Measurements from ENCODE around the gene SLC16A12.
"Not testable (repeated sequence)": the region's sequence is repeated elsewhere in the genome, so short reads cannot be mapped to it uniquely, and the experiment has no call there.

The SLC16A12 gene

DNA sequence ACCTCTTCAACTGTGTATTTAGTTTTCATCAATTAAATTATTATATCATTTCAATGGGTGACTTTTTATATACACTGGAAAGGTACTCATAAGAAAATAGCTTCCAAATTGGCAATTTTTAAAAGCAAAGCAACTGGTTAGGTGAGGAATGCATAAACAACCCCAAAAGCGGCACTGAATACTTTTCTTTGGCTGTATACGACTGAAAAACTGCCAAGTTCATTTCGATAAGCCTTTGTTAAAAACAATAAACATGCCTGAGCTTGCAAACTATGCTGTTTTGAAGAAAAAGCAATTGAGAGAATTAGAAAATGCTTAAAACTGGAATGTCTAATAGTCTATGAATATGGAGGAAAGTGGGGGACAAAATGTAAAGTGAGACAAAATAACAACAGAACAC, 2.9 kb downstream of the SLC16A12 start:
- Histone ChIP-seq H3K36me3 (ENCODE audit: control insufficient read depth in 1 of 2, insufficient read depth in 2 of 2, low read depth in 1 of 2, low read length in 2 of 2) (no peaks in the 10 kb centered on the region), H3K23ac (ENCODE audit: low read length in 2 of 2) (no peak overlapping the region), H2BK15ac (ENCODE audit: low read depth, poor library complexity, severe bottlenecking) (no peak overlapping the region), H3K27ac (ENCODE audit: low read length, poor library complexity, severe bottlenecking) (no peak overlapping the region), H3K4me1 (ENCODE audit: control insufficient read depth, insufficient read depth, low read depth, low read length) (peaks cover 12% of the 10 kb centered on the region), H3K9ac (ENCODE audit: low read length) (no peak overlapping the region), H3K18ac (ENCODE audit: low read depth in 1 of 2, low read length in 2 of 2) (no peak overlapping the region), H2BK5ac (ENCODE audit: low read depth, low read length, poor library complexity, severe bottlenecking) (no peak overlapping the region), H3K9me3 (ENCODE audit: control insufficient read depth, low read length) (no peaks in the 10 kb centered on the region), H3K14ac (ENCODE audit: low read length in 2 of 2) (no peak overlapping the region), H3K27me3 (ENCODE audit: control insufficient read depth in 1 of 2, insufficient read depth in 1 of 2, low read length in 2 of 2) (peaks cover 16 to 46% of the 10 kb centered on the region in 2 experiments), H4K91ac (ENCODE audit: low read length) (no peak overlapping the region), H2BK12ac (ENCODE audit: low read length in 2 of 2) (no peak overlapping the region), H3K79me1 (replicated peaks; ENCODE audit: low read length, poor library complexity, severe bottlenecking) (no peaks in the 10 kb centered on the region), H3K4ac (ENCODE audit: low read depth in 1 of 2, low read length in 2 of 2) (no peak overlapping the region), H3K4me2 (ENCODE audit: low read length, poor library complexity, severe bottlenecking) (no peak overlapping the region), H2BK120ac (ENCODE audit: low read depth, low read length) (no peak overlapping the region), H2AFZ (ENCODE audit: low read depth, low read length) (no peak overlapping the region), H3K4me3 (ENCODE audit: insufficient read depth in 1 of 2, low read depth in 1 of 2, low read length in 2 of 2) (no peak overlapping the region), H4K8ac (ENCODE audit: low read length) (no peak overlapping the region), H2AK5ac (ENCODE audit: low read length, severe bottlenecking) (no peak overlapping the region)
- WGBS = 95% methylated on average over 3 of the region's 3 CpGs
- no peak for DNase-seq

DNA sequence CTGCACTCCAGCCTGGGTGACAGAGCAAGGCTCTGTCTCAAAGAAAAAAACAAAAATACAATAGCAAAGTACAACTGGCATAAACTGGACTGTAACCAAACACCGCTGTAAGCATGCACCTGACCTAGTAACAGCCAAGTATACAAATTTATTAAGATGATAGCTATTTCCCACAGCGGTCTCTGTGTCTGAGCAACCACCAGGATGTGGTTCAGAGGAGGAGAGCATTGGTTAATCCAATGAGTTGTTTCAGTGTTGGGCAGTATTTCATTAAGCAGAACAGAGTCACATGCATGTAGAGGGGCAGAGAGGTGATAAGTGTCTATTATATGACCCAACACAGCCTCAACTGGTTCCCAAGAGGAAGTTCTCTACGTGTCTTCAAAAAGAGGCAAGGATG, 4.0 kb downstream of the SLC16A12 start:
- Histone ChIP-seq H3K4me1 (ENCODE audit: control insufficient read depth, insufficient read depth, low read depth, low read length) (peaks cover 12% of the 10 kb centered on the region), H2BK12ac (ENCODE audit: low read length in 2 of 2) (no peak overlapping the region), H3K9ac (ENCODE audit: low read length) (no peak overlapping the region), H2AK5ac (ENCODE audit: low read length, severe bottlenecking) (no peak overlapping the region), H3K36me3 (ENCODE audit: control insufficient read depth in 1 of 2, insufficient read depth in 2 of 2, low read depth in 1 of 2, low read length in 2 of 2) (no peaks in the 10 kb centered on the region), H2BK120ac (ENCODE audit: low read depth, low read length) (no peak overlapping the region), H3K9me3 (ENCODE audit: control insufficient read depth, low read length) (no peaks in the 10 kb centered on the region), H4K91ac (ENCODE audit: low read length) (no peak overlapping the region), H3K27me3 (ENCODE audit: control insufficient read depth in 1 of 2, insufficient read depth in 1 of 2, low read length in 2 of 2) (peaks cover 16 to 35% of the 10 kb centered on the region in 2 experiments), H3K79me1 (replicated peaks; ENCODE audit: low read length, poor library complexity, severe bottlenecking) (no peaks in the 10 kb centered on the region), H3K4me2 (ENCODE audit: low read length, poor library complexity, severe bottlenecking) (no peak overlapping the region), H3K23ac (ENCODE audit: low read length in 2 of 2) (no peak overlapping the region), H3K4me3 (ENCODE audit: insufficient read depth in 1 of 2, low read depth in 1 of 2, low read length in 2 of 2) (no peak overlapping the region), H2BK5ac (ENCODE audit: low read depth, low read length, poor library complexity, severe bottlenecking) (no peak overlapping the region), H3K14ac (ENCODE audit: low read length in 2 of 2) (no peak overlapping the region), H3K27ac (ENCODE audit: low read length, poor library complexity, severe bottlenecking) (no peak overlapping the region), H3K4ac (ENCODE audit: low read depth in 1 of 2, low read length in 2 of 2) (no peak overlapping the region), H3K18ac (ENCODE audit: low read depth in 1 of 2, low read length in 2 of 2) (no peak overlapping the region), H2BK15ac (ENCODE audit: low read depth, poor library complexity, severe bottlenecking) (no peak overlapping the region), H2AFZ (ENCODE audit: low read depth, low read length) (no peak overlapping the region), H4K8ac (ENCODE audit: low read length) (no peak overlapping the region)
- DNase-seq = no peak
- 95% methylated on average over 3 of the region's 3 CpGs for WGBS

DNA sequence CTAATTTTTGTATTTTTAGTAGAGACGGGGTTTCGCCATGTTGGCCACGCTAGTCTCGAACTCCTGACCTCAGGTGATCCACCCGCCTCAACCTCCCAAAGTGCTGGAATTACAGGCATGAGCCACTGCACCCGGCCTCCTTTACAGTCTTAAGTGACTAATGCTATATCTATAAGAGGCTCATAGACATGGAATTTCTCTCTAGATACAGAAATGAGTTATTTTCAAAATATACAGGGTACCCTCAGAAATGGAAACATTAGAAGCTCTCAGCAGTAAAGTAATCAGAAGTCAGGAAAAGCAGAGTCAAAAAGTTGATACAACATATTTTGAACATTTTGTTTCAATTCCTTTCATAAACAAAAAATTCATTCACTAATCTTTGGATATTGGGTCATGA, 5.7 kb downstream of the SLC16A12 start:
- H3K4ac ChIP-seq (ENCODE audit: low read depth in 1 of 2, low read length in 2 of 2); H3K9me3 ChIP-seq (ENCODE audit: control insufficient read depth, low read length); H3K36me3 ChIP-seq (ENCODE audit: control insufficient read depth in 1 of 2, insufficient read depth in 2 of 2, low read depth in 1 of 2, low read length in 2 of 2); H2AK5ac ChIP-seq (ENCODE audit: low read length, severe bottlenecking); H4K91ac ChIP-seq (ENCODE audit: low read length); H3K18ac ChIP-seq (ENCODE audit: low read depth in 1 of 2, low read length in 2 of 2); H3K4me2 ChIP-seq (ENCODE audit: low read length, poor library complexity, severe bottlenecking); H3K4me1 ChIP-seq (ENCODE audit: control insufficient read depth, insufficient read depth, low read depth, low read length); H3K27ac ChIP-seq (ENCODE audit: low read length, poor library complexity, severe bottlenecking); DNase-seq; H2BK12ac ChIP-seq (ENCODE audit: low read length in 2 of 2); H2BK5ac ChIP-seq (ENCODE audit: low read depth, low read length, poor library complexity, severe bottlenecking); H2BK15ac ChIP-seq (ENCODE audit: low read depth, poor library complexity, severe bottlenecking); H3K14ac ChIP-seq (ENCODE audit: low read length in 2 of 2); H3K23ac ChIP-seq (ENCODE audit: low read length in 2 of 2); H4K8ac ChIP-seq (ENCODE audit: low read length); H3K9ac ChIP-seq (ENCODE audit: low read length); H2AFZ ChIP-seq (ENCODE audit: low read depth, low read length); H2BK120ac ChIP-seq (ENCODE audit: low read depth, low read length); H3K4me3 ChIP-seq (ENCODE audit: insufficient read depth in 1 of 2, low read depth in 1 of 2, low read length in 2 of 2); H3K79me1 ChIP-seq (replicated peaks; ENCODE audit: low read length, poor library complexity, severe bottlenecking): not testable (repeated sequence)
- peaks cover 6 to 21% of the 10 kb centered on the region in 2 experiments for H3K27me3 ChIP-seq (ENCODE audit: control insufficient read depth in 1 of 2, insufficient read depth in 1 of 2, low read length in 2 of 2)
- 95% methylated on average over 2 of the region's 6 CpGs for WGBS

DNA sequence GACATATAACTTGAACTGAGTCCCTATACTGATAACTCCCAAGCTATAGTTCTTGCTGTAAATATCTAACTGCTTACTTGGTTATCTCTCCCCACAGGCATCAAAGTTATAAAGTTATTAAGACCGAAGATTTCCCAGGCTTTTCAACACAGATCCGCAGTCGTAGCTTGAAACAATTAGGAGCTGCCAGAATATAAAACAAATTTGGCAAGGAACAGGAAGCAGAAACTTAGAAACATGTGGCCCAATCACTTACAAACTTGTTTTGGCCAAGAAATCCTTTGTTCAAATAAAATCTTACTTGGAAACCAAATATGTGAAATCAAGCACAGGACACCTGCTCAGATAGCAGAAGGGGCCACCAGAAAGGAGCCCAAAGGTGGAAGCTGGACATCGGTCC, 9.0 kb downstream of the SLC16A12 start:
- Histone ChIP-seq H2AK5ac (ENCODE audit: low read length, severe bottlenecking) (no peak overlapping the region), H3K27ac (ENCODE audit: low read length, poor library complexity, severe bottlenecking) (no peak overlapping the region), H3K14ac (ENCODE audit: low read length in 2 of 2) (no peak overlapping the region), H3K4ac (ENCODE audit: low read depth in 1 of 2, low read length in 2 of 2) (no peak overlapping the region), H2BK120ac (ENCODE audit: low read depth, low read length) (peak overlapping the region; percentile 34), H3K9me3 (ENCODE audit: control insufficient read depth, low read length) (no peaks in the 10 kb centered on the region), H3K4me1 (ENCODE audit: control insufficient read depth, insufficient read depth, low read depth, low read length) (no peaks in the 10 kb centered on the region), H3K4me2 (ENCODE audit: low read length, poor library complexity, severe bottlenecking) (no peak overlapping the region), H3K36me3 (ENCODE audit: control insufficient read depth in 1 of 2, insufficient read depth in 2 of 2, low read depth in 1 of 2, low read length in 2 of 2) (no peaks in the 10 kb centered on the region), H4K91ac (ENCODE audit: low read length) (no peak overlapping the region), H3K27me3 (ENCODE audit: control insufficient read depth in 1 of 2, insufficient read depth in 1 of 2, low read length in 2 of 2) (no peaks in the 10 kb centered on the region), H4K8ac (ENCODE audit: low read length) (no peak overlapping the region), H3K79me1 (replicated peaks; ENCODE audit: low read length, poor library complexity, severe bottlenecking) (no peaks in the 10 kb centered on the region), H2BK5ac (ENCODE audit: low read depth, low read length, poor library complexity, severe bottlenecking) (no peak overlapping the region), H2BK15ac (ENCODE audit: low read depth, poor library complexity, severe bottlenecking) (no peak overlapping the region), H3K18ac (ENCODE audit: low read depth in 1 of 2, low read length in 2 of 2) (no peak overlapping the region), H3K23ac (ENCODE audit: low read length in 2 of 2) (no peak overlapping the region), H2BK12ac (ENCODE audit: low read length in 2 of 2) (no peak overlapping the region), H2AFZ (ENCODE audit: low read depth, low read length) (no peak overlapping the region), H3K9ac (ENCODE audit: low read length) (no peak overlapping the region), H3K4me3 (ENCODE audit: insufficient read depth in 1 of 2, low read depth in 1 of 2, low read length in 2 of 2) (no peak overlapping the region)
- no peak for DNase-seq
- WGBS = 91% methylated on average over 4 of the region's 4 CpGs

Data from mesenchymal stem cell (in vitro differentiated cells and primary cell).